ENCODE measurements around the gene PCSK7. TPM values are rescaled to one million over a fixed set of nuclear protein-coding genes. Genes with fewer than 3 reads are reported as not detected.

The PCSK7 gene
- total RNA-seq, 1 donor: 44.5 TPM

GRCh38 chr11:117170210-117170609 lies 61.7 kb downstream of the PCSK7 start:
- no peak overlapping the region for H3K4me2 ChIP-seq (ENCODE audit: insufficient read depth, low read length)
- no peak overlapping the region for H3K4me3 ChIP-seq (ENCODE audit: insufficient read depth, low read length)
- peaks cover 37% of the 10 kb centered on the region for H3K4me1 ChIP-seq (ENCODE audit: insufficient read depth, low read length)
- peaks cover 22% of the 10 kb centered on the region for H3K79me2 ChIP-seq (ENCODE audit: insufficient read depth, low read length)
- TF ChIP-seq CTCF (IDR thresholded peaks at IDR 0.05; ENCODE audit: extremely low read depth, low read depth, low read length): no peak
- H3K27me3 ChIP-seq (ENCODE audit: insufficient read depth, low read length): no peaks in the 10 kb centered on the region
- peak overlapping the region; percentile 14 for H3K27ac ChIP-seq (ENCODE audit: low read depth, low read length)
- peaks cover 30% of the 10 kb centered on the region for H3K36me3 ChIP-seq (ENCODE audit: insufficient read depth, low read length)
- H2AFZ ChIP-seq (ENCODE audit: low read length): no peak overlapping the region
- DNase-seq (ENCODE audit: insufficient read length, low spot score, missing footprints): no peak
- no peaks in the 10 kb centered on the region for H3K9me3 ChIP-seq (ENCODE audit: low read depth, low read length)
- H4K20me1 ChIP-seq (ENCODE audit: insufficient read depth, low read length): peaks cover 16% of the 10 kb centered on the region

GRCh38 chr11:117169736-117170135 lies 62.1 kb downstream of the PCSK7 start:
- Histone ChIP-seq H2AFZ (ENCODE audit: low read length) (no peak overlapping the region), H3K36me3 (ENCODE audit: insufficient read depth, low read length) (peaks cover 32% of the 10 kb centered on the region), H3K79me2 (ENCODE audit: insufficient read depth, low read length) (peaks cover 23% of the 10 kb centered on the region), H3K9me3 (ENCODE audit: low read depth, low read length) (no peaks in the 10 kb centered on the region), H3K4me3 (ENCODE audit: insufficient read depth, low read length) (no peak overlapping the region), H3K4me1 (ENCODE audit: insufficient read depth, low read length) (peaks cover 37% of the 10 kb centered on the region), H3K4me2 (ENCODE audit: insufficient read depth, low read length) (no peak overlapping the region), H3K27me3 (ENCODE audit: insufficient read depth, low read length) (no peaks in the 10 kb centered on the region), H3K27ac (ENCODE audit: low read depth, low read length) (no peak overlapping the region), H4K20me1 (ENCODE audit: insufficient read depth, low read length) (peaks cover 16% of the 10 kb centered on the region)
- no peak for DNase-seq (ENCODE audit: insufficient read length, low spot score, missing footprints)
- no peak for TF ChIP-seq CTCF (IDR thresholded peaks at IDR 0.05; ENCODE audit: extremely low read depth, low read depth, low read length)

DNA sequence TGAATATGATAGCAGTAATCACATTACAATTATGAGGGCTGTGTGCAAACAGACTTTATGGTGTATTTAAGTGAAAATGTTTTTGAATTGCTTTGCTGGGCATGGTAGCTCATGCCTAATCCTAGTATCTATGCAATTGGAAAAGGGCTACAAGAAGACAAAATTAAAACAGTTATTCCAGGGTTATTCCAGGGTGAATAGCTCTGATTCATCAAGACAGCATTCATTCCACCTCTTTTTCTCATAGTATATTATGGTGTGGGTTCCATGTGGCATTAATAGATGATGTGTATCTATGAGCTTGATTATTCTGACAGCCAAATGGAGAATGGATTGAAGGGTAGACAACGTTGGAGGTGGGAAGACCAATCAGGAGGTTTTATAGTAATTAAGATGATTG lies 65.4 kb downstream of the PCSK7 start:
- H3K9me3 ChIP-seq (ENCODE audit: low read depth, low read length): no peaks in the 10 kb centered on the region
- H2AFZ ChIP-seq (ENCODE audit: low read length): no peak overlapping the region
- TF ChIP-seq CTCF (IDR thresholded peaks at IDR 0.05; ENCODE audit: extremely low read depth, low read depth, low read length): no peak
- peaks cover 25% of the 10 kb centered on the region for H4K20me1 ChIP-seq (ENCODE audit: insufficient read depth, low read length)
- peaks cover 60% of the 10 kb centered on the region for H3K36me3 ChIP-seq (ENCODE audit: insufficient read depth, low read length)
- peak; percentile 89 for DNase-seq (ENCODE audit: insufficient read length, low spot score, missing footprints)
- H3K4me3 ChIP-seq (ENCODE audit: insufficient read depth, low read length): no peak overlapping the region
- no peak overlapping the region for H3K4me2 ChIP-seq (ENCODE audit: insufficient read depth, low read length)
- H3K27me3 ChIP-seq (ENCODE audit: insufficient read depth, low read length): no peaks in the 10 kb centered on the region
- H3K27ac ChIP-seq (ENCODE audit: low read depth, low read length): peak overlapping the region; percentile 16
- peaks cover 27% of the 10 kb centered on the region for H3K4me1 ChIP-seq (ENCODE audit: insufficient read depth, low read length)
- H3K79me2 ChIP-seq (ENCODE audit: insufficient read depth, low read length): peaks cover 49% of the 10 kb centered on the region

DNA sequence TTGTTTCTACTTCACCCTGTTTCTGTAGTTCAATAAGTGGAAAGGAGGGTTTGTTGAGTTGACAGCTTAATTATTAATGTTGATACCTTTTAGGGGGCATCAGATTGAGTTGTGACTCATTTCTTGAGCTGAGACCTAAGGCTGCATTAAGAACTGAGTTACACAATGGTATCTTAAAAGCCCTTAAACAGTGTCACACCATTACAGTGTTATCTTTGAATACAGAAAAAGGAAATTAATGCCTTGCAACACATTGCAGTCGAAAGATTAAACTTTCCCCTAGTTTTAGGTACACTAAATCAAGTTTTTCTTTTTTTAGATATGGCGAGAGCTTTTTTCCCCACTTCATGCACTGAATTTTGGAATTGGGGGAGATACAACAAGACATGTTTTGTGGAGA lies 71.0 kb downstream of the PCSK7 start:
- H3K27me3 ChIP-seq (ENCODE audit: insufficient read depth, low read length): no peaks in the 10 kb centered on the region
- no peak overlapping the region for H3K27ac ChIP-seq (ENCODE audit: low read depth, low read length)
- no peak for TF ChIP-seq CTCF (IDR thresholded peaks at IDR 0.05; ENCODE audit: extremely low read depth, low read depth, low read length)
- no peak overlapping the region for H2AFZ ChIP-seq (ENCODE audit: low read length)
- no peaks in the 10 kb centered on the region for H3K9me3 ChIP-seq (ENCODE audit: low read depth, low read length)
- peaks cover 42% of the 10 kb centered on the region for H4K20me1 ChIP-seq (ENCODE audit: insufficient read depth, low read length)
- H3K4me3 ChIP-seq (ENCODE audit: insufficient read depth, low read length): no peak overlapping the region
- H3K36me3 ChIP-seq (ENCODE audit: insufficient read depth, low read length): peaks cover 77% of the 10 kb centered on the region
- no peak overlapping the region for H3K4me2 ChIP-seq (ENCODE audit: insufficient read depth, low read length)
- no peaks in the 10 kb centered on the region for H3K4me1 ChIP-seq (ENCODE audit: insufficient read depth, low read length)
- no peak for DNase-seq (ENCODE audit: insufficient read length, low spot score, missing footprints)
- peaks cover 85% of the 10 kb centered on the region for H3K79me2 ChIP-seq (ENCODE audit: insufficient read depth, low read length)

Measured in osteoblast (primary cell).